Liver (tissue), 9 donors: Measurements from ENCODE around the gene STXBP6. TPM values are rescaled to one million over a fixed set of nuclear protein-coding genes. Genes with fewer than 3 reads are reported as not detected.

Experiments used
- DNase-seq: peaks from one replicate; pipeline ENCODE4 v3.0.0-alpha.2; 2017; ENCODE audit warnings: low spot score
- H3K27ac ChIP-seq, 2 donors: one replicate each; pipeline ENCODE4 v1.7.0; 2013; ENCODE audit warnings: inconsistent platforms in 2 of 2, low read length in 2 of 2, control low read depth in 1 of 2, low read depth in 1 of 2, mild to moderate bottlenecking in 1 of 2
- H3K27me3 ChIP-seq, 4 donors: one replicate each; pipeline versions ENCODE4 v1.6.1 to v1.7.0; 2013; ENCODE audit warnings: low read length in 3 of 4, inconsistent platforms in 1 of 4, mild to moderate bottlenecking in 1 of 4, moderate library complexity in 1 of 4; ENCODE audit not compliant: control insufficient read depth in 4 of 4, insufficient read depth in 4 of 4
- H3K36me3 ChIP-seq, 4 donors: one replicate each; pipeline versions ENCODE4 v1.6.1 to v1.7.0; 2013; ENCODE audit warnings: low read length in 3 of 4, mild to moderate bottlenecking in 3 of 4, low read depth in 1 of 4, moderate library complexity in 1 of 4; ENCODE audit not compliant: control insufficient read depth in 4 of 4, insufficient read depth in 3 of 4
- H3K4me1 ChIP-seq, 4 donors: one replicate each; pipeline versions ENCODE4 v1.6.1 to v1.7.0; 2013; ENCODE audit warnings: low read length in 3 of 4, mild to moderate bottlenecking in 3 of 4, moderate library complexity in 1 of 4; ENCODE audit not compliant: control insufficient read depth in 4 of 4, insufficient read depth in 4 of 4
- H3K4me3 ChIP-seq, 3 donors: one replicate each; pipeline versions ENCODE4 v1.6.1 to v1.7.0; 2013; ENCODE audit warnings: low read length in 3 of 3, control low read depth in 1 of 3, low read depth in 1 of 3, mild to moderate bottlenecking in 1 of 3
- H3K9ac ChIP-seq, 2 donors: one replicate each; pipeline ENCODE4 v1.7.0; 2013; ENCODE audit warnings: low read length in 2 of 2, mild to moderate bottlenecking in 2 of 2, moderate library complexity in 2 of 2, control low read depth in 1 of 2, low read depth in 1 of 2
- H3K9me3 ChIP-seq, 4 donors: one replicate each; pipeline versions ENCODE4 v1.6.1 to v1.7.0; 2013; ENCODE audit warnings: low read length in 3 of 4; ENCODE audit not compliant: control insufficient read depth in 4 of 4
- EGR1 ChIP-seq, 2 donors: IDR thresholded peaks; 2 replicates each; pipeline ENCODE4 v1.6.1; 2016 to 2018; ENCODE audit warnings: antibody characterized with exemption in 2 of 2, low read depth in 2 of 2
- FOXA1 ChIP-seq: IDR thresholded peaks from 2 replicates; pipeline ENCODE4 v1.6.1; 2016; ENCODE audit warnings: antibody characterized with exemption
- FOXA2 ChIP-seq: IDR thresholded peaks from 2 replicates; pipeline ENCODE4 v1.6.1; 2016; ENCODE audit warnings: antibody characterized with exemption
- GABPA ChIP-seq, 2 donors: IDR thresholded peaks in 1 of 2; conservative IDR thresholded peaks in 1 of 2; 2 replicates each; pipeline ENCODE4 v1.6.1; 2016; ENCODE audit warnings: antibody characterized with exemption in 2 of 2, mild to moderate bottlenecking in 1 of 2, moderate library complexity in 1 of 2
- HNF4A ChIP-seq, 2 donors: conservative IDR thresholded peaks; 2 replicates each; pipeline ENCODE4 v1.6.1; 2016; ENCODE audit warnings: antibody characterized with exemption in 2 of 2, mild to moderate bottlenecking in 2 of 2
- HNF4G ChIP-seq: IDR thresholded peaks from 2 replicates; pipeline ENCODE4 v1.6.1; 2016; ENCODE audit warnings: antibody characterized with exemption
- JUND ChIP-seq, 2 donors: IDR thresholded peaks; 2 replicates each; pipeline ENCODE4 v1.6.1; 2016; ENCODE audit warnings: antibody characterized with exemption in 2 of 2
- NR2F2 ChIP-seq: IDR thresholded peaks from 2 replicates; pipeline ENCODE4 v1.6.1; 2016; ENCODE audit warnings: antibody characterized with exemption
- RAD21 ChIP-seq, 2 donors: IDR thresholded peaks; 2 replicates each; pipeline ENCODE4 v1.6.1; 2016; ENCODE audit warnings: antibody characterized with exemption in 2 of 2, mild to moderate bottlenecking in 2 of 2
- RXRA ChIP-seq, 2 donors: IDR thresholded peaks; 2 replicates each; pipeline ENCODE4 v1.6.1; 2017 to 2018; ENCODE audit warnings: antibody characterized with exemption in 2 of 2, mild to moderate bottlenecking in 1 of 2
- SP1 ChIP-seq: IDR thresholded peaks from 2 replicates; pipeline ENCODE4 v1.6.1; 2018; ENCODE audit warnings: antibody characterized with exemption, mild to moderate bottlenecking
- TAF1 ChIP-seq: conservative IDR thresholded peaks from 2 replicates; pipeline ENCODE4 v1.6.1; 2016; ENCODE audit warnings: antibody characterized with exemption, mild to moderate bottlenecking
- YY1 ChIP-seq: IDR thresholded peaks from 2 replicates; pipeline ENCODE4 v1.6.1; 2016; ENCODE audit warnings: antibody characterized with exemption, mild to moderate bottlenecking
- WGBS: extraction: QIAGEN DNeasy Blood & Tissue Kit; methylation state at CpG from one replicate; pipeline ENCODE4 v1.1.7; 2013; 5-methylcytosine and 5-hydroxymethylcytosine counted together
- polyA plus RNA-seq, 2 donors: library from polyadenylated mRNA; stranded (reverse) in 1 of 2; unstranded in 1 of 2; fragments of 200-250 nt in 1 of 2; fragments of >200 nt in 1 of 2; fragmentation: Nextera tagmentation in 1 of 2; extraction: Ambion mirVana in 1 of 2; gene quantifications; one replicate each; pipeline versions ENCODE4 v1.2.1 to v1.2.3, GENCODE V29; 2013 to 2015
- total RNA-seq, 2 donors: library from RNA; depleted of rRNA; stranded (reverse); fragments of >200 nt; gene quantifications; one replicate each; pipeline ENCODE4 v1.2.3, GENCODE V29; 2014
- TF ChIP-seq, protein P1 (sequence below): fragments of 150-350 bp; IDR thresholded peaks from 2 replicates; pipeline ENCODE4 v1.5.1; 2017; ENCODE audit warnings: improper control_type of control experiment, low read depth, low read length; ENCODE audit not compliant: missing input control
- TF ChIP-seq, protein P2 (sequence below): IDR thresholded peaks from 2 replicates; pipeline ENCODE4 v1.6.1; 2016; ENCODE audit warnings: antibody characterized with exemption
- TF ChIP-seq, protein P3 (sequence below): IDR thresholded peaks from 2 replicates; pipeline ENCODE4 v1.6.1; 2016; ENCODE audit warnings: antibody characterized with exemption
- TF ChIP-seq, protein P4 (sequence below): IDR thresholded peaks from 2 replicates; pipeline ENCODE4 v1.6.1; 2016; ENCODE audit warnings: antibody characterized with exemption, mild to moderate bottlenecking
- TF ChIP-seq, protein P5 (sequence below): IDR thresholded peaks from 2 replicates; pipeline ENCODE4 v1.6.1; 2016; ENCODE audit warnings: antibody characterized with exemption
- donor health status: healthy.
- donor health status: healthy.
- donor health status: healthy.
- donor health status: healthy.
- donor health status: healthy.

Gene STXBP6
- total and polyA plus RNA-seq, 4 donors = 1.4 to 3.8 (median 1.8) TPM

DNA sequence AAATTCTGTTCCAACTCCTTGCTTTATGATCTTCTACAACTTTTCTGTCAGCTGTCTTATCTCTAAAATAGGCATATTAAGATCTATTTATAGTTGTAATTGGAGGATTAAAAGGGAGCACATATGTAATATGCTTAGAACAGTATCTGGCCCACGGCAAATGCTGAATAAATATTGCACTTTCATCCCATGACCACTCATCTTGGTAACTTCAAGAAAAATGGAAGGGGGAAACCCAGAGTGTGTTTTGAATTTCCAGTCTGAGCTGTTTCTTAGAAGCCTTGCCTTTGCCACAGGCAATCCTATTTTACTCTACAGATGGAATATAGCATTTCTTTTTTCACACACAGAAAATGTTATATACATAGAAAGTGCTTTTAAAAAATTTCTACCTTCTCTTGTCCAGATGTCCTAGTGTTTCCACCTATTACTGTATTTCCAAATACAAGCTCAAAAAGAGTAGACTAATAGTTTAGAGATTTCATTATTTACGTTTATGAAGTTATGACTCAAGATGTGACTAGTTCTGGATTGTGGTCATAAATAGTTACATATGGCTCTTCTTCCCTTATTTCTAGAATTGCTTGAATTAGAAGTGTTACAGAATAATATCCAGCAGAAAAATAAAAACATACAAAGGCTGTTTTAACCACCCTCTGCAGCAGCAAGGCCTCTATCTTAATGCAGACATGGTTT, 6.2 kb upstream of the STXBP6 start (continued):
- TF ChIP-seq, protein P1, sequence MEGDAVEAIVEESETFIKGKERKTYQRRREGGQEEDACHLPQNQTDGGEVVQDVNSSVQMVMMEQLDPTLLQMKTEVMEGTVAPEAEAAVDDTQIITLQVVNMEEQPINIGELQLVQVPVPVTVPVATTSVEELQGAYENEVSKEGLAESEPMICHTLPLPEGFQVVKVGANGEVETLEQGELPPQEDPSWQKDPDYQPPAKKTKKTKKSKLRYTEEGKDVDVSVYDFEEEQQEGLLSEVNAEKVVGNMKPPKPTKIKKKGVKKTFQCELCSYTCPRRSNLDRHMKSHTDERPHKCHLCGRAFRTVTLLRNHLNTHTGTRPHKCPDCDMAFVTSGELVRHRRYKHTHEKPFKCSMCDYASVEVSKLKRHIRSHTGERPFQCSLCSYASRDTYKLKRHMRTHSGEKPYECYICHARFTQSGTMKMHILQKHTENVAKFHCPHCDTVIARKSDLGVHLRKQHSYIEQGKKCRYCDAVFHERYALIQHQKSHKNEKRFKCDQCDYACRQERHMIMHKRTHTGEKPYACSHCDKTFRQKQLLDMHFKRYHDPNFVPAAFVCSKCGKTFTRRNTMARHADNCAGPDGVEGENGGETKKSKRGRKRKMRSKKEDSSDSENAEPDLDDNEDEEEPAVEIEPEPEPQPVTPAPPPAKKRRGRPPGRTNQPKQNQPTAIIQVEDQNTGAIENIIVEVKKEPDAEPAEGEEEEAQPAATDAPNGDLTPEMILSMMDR = no peak
- no peak for TF ChIP-seq RXRA (IDR thresholded peaks at IDR 0.05)
- TF ChIP-seq NR2F2 = no peak
- no peak for TF ChIP-seq EGR1 (IDR thresholded peaks at IDR 0.05; ENCODE audit: low read depth in 2 of 2)
- TF ChIP-seq HNF4A (conservative IDR thresholded peaks at IDR 0.05) = no peak
- TF ChIP-seq SP1 = no peak
- TF ChIP-seq, protein P2, sequence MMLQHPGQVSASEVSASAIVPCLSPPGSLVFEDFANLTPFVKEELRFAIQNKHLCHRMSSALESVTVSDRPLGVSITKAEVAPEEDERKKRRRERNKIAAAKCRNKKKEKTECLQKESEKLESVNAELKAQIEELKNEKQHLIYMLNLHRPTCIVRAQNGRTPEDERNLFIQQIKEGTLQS = no peak
- TF ChIP-seq HNF4G = no peak
- TF ChIP-seq JUND (IDR thresholded peaks at IDR 0.05) = no peak

DNA sequence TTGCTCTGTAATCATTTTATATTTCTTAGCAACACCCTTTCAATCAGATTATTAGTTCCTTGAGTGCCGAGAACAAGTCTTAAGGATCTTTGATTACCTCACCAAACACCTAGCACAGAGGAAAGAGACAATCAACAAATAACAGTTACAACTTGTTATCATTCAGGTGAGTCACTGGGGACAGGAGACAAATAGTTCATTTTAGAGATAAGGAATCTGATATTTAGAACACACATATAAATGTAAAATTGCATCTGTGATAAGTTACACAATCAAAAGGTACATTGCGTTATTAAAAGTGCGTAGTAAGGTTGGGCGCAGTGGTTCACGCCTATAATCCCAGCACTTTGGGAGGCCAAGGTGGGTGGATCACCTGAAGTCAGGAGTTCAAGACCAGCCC, 5.1 kb upstream of the STXBP6 start:
- H3K27me3 ChIP-seq = no peaks in the 10 kb centered on the region
- no peak for DNase-seq

More for the DNA sequence above, 5.1 kb upstream of the STXBP6 start:
- Histone ChIP-seq H3K4me1 (peaks cover 0 to 6% (median 3%) of the 10 kb centered on the region in 4 donors), H3K36me3 (no peaks in the 10 kb centered on the region), H3K9ac (no peak overlapping the region), H3K27ac (no peak overlapping the region), H3K9me3 (no peaks in the 10 kb centered on the region), H3K4me3 (no peak overlapping the region)
- no peak for TF ChIP-seq GABPA (IDR thresholded peaks at IDR 0.05 in 1 of 2, conservative IDR thresholded peaks at IDR 0.05 in 1 of 2)
- TF ChIP-seq, protein P3, sequence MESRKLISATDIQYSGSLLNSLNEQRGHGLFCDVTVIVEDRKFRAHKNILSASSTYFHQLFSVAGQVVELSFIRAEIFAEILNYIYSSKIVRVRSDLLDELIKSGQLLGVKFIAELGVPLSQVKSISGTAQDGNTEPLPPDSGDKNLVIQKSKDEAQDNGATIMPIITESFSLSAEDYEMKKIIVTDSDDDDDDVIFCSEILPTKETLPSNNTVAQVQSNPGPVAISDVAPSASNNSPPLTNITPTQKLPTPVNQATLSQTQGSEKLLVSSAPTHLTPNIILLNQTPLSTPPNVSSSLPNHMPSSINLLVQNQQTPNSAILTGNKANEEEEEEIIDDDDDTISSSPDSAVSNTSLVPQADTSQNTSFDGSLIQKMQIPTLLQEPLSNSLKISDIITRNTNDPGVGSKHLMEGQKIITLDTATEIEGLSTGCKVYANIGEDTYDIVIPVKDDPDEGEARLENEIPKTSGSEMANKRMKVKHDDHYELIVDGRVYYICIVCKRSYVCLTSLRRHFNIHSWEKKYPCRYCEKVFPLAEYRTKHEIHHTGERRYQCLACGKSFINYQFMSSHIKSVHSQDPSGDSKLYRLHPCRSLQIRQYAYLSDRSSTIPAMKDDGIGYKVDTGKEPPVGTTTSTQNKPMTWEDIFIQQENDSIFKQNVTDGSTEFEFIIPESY = no peak
- no peak for TF ChIP-seq EGR1 (IDR thresholded peaks at IDR 0.05; ENCODE audit: low read depth in 2 of 2)
- no peak for TF ChIP-seq FOXA1
- no peak for TF ChIP-seq RAD21 (IDR thresholded peaks at IDR 0.05)
- TF ChIP-seq HNF4G = no peak
- TF ChIP-seq TAF1 = no peak
- TF ChIP-seq, protein P4, sequence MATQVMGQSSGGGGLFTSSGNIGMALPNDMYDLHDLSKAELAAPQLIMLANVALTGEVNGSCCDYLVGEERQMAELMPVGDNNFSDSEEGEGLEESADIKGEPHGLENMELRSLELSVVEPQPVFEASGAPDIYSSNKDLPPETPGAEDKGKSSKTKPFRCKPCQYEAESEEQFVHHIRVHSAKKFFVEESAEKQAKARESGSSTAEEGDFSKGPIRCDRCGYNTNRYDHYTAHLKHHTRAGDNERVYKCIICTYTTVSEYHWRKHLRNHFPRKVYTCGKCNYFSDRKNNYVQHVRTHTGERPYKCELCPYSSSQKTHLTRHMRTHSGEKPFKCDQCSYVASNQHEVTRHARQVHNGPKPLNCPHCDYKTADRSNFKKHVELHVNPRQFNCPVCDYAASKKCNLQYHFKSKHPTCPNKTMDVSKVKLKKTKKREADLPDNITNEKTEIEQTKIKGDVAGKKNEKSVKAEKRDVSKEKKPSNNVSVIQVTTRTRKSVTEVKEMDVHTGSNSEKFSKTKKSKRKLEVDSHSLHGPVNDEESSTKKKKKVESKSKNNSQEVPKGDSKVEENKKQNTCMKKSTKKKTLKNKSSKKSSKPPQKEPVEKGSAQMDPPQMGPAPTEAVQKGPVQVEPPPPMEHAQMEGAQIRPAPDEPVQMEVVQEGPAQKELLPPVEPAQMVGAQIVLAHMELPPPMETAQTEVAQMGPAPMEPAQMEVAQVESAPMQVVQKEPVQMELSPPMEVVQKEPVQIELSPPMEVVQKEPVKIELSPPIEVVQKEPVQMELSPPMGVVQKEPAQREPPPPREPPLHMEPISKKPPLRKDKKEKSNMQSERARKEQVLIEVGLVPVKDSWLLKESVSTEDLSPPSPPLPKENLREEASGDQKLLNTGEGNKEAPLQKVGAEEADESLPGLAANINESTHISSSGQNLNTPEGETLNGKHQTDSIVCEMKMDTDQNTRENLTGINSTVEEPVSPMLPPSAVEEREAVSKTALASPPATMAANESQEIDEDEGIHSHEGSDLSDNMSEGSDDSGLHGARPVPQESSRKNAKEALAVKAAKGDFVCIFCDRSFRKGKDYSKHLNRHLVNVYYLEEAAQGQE = no peak
- no peak for TF ChIP-seq YY1
- TF ChIP-seq, protein P5, sequence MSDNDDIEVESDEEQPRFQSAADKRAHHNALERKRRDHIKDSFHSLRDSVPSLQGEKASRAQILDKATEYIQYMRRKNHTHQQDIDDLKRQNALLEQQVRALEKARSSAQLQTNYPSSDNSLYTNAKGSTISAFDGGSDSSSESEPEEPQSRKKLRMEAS = no peak
- TF ChIP-seq RXRA (IDR thresholded peaks at IDR 0.05) = no peak
- TF ChIP-seq, protein P1 = no peak
- TF ChIP-seq FOXA2 = no peak
- WGBS = 85% methylated on average over 5 of the region's 5 CpGs
